Activated CD4-positive, alpha-beta T cell treated with anti-CD3 and anti-CD28 coated beads for 1 hour (primary cell): ENCODE data around the gene SRPK1.

Source experiments
- DNase-seq: peaks from one replicate; pipeline ENCODE4 v3.0.0-alpha.2; 2020

Gene SRPK1

DNA sequence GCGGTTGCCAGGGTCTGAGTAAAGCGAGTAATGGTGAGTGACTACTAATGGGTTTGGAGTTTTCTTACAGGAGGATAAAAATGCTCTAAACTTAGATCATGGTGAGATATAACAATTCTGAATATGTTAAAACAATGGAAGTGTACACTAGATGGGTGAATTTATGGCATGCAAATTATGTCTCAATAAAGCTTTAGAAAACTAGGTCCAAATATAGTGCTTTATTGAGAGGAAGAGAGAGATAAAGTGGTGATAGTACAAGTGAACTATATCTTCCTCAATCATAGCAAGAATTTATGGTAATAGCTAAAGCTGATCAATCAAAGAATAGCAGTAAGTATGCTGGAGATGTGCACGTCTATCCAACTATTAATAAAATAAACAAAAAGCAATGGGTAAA lies 23.9 kb downstream of the SRPK1 start:
- no peak for DNase-seq

DNA sequence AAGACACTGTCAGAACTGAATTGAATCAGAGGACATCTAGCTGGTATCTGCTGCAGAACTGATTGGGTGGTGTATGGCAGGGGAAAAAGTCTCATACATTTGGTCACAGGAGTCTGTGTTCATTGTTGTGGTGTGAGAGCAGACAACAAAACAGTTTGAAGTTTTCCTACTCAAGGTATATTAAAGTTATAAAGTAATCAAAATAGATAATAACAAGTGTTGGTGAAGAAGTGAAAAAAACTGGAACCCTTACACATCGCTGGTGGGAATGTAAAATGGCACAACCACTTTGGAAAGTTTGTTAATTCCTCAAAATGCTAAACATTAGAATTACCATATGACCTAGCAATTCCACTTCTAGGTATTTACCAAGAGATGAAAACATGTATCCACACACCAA lies 24.7 kb downstream of the SRPK1 start:
- DNase-seq, result no peak

DNA sequence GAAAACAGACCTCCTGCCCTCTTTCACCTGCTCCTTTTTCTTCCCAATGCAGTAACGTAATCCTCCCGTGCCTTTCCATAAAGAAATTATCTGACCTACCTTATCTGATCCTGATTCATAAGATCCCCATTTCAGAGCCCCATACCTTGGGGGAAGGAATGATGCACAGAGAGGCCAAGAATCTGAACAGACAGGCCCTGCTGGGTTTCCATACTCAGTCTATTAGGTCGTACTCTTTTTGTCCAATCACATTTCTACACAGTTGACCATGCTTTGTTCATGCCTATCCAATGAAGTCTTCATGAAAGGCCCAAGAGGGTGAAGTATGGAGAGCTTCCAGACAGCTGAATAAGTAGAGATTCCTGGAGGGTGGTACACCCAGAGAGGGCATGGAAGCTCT lies 25.3 kb downstream of the SRPK1 start:
- DNase-seq, result no peak

DNA sequence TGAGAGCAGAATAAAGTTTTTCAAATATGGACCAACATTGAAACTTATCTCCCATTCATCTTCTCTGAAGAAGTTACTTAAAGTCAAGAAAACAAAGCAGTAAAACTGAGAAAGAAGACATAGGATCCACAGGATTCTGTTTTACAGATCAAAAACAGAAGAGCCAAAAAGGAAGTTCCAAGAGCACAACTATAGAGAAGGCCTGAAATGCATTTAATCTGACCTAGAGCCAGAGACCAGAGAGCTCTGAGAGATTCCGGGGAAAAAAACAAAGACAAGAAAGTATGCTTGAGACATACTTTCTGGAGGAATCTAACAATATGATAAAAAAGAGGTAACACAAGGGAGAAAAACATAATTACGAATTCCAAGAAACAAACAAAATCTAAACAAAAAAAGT lies 26.1 kb downstream of the SRPK1 start:
- DNase-seq, result no peak

DNA sequence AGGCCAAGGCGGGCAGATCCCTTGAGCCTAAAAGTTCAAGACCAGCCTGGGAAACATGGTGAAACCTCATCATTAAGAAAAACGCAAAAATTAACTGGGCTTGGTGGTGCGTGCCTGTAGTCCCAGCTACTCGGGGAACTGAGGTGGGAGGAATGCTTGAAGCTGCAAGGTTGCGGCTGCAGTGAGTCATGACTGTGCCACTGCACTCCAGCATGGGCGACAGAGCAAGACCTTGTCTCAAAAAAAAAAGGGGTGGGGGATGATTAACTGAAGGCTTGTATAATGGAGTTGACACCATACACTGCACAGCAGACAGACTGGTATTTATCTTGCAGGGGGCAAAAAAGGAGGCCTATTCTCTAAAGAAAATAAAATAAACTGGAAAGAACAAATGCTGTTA lies 27.7 kb downstream of the SRPK1 start:
- DNase-seq, result no peak

DNA sequence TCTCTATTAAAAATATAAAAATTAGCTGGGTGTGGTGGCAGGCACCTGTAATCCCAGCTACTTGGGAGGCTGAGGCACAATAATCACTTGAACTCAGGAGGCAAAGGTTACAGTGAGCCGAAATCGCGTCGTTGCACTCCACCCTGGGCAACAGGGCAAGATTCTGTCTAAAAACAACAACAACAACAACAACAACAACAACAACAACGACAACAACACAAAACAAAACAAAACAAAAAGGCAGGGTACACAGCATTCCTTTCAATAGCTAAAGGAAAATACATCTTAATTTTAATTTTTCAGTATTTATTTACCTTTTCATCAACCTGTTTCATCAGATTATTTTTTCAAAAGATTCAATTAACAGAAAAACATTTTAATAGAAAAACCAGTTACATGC lies 28.4 kb downstream of the SRPK1 start:
- DNase-seq, result no peak

DNA sequence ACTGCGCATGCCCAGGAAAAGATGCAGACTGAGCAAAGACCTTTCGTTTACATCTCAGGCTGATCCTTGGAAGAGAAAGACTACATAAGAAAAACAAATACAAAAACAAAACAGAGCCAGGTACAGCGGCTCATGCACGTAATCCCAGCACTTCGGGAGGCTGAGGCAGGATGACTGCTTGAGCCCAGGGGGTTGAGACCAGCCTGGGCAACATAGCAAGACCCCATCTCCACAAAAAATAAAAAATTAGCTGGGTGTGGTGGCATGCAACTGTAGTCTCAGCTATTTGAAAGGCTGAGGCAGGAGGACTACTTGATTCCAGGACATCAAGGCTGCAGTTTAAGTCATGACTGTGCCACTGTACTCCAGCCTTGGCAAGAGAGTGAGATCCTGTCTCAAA lies 41.7 kb downstream of the SRPK1 start:
- no peak for DNase-seq

DNA sequence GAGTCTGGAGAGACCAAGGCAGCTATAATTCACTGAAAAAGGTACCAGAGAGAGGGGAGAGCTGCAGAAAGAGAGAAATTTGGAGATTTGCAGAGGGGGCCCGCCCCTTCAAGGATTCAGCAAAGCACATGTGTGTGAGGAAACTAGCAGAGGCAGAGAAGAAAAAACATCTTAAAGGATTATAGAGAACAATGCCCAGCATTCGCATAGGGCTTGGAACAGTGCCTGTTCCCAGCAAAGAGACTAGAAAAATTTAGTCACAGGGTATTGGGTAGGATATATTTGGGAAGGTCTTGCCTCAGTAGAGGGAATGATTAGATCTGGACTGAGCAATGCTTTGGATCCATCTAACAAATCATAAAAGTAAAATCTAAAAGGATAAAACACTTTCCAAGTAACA lies 44.0 kb downstream of the SRPK1 start:
- no peak for DNase-seq

DNA sequence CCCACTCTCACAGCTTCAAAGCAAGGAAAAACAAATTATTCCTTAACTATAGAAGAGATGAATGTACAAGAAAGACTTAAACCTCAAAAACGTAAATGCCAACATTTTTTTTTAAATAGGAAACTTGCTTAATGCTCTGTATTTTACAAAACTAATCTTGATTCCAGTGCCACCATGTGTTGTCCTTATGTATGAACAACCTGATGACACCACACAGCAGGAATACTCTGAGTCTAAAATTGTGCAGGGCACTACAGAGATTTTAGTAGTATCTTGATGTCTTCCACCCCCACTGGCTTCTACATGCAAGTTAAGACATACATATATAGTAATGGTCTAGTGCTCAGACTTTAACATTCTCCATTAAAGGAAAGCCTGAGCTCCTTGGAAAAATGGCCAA lies 46.2 kb downstream of the SRPK1 start:
- DNase-seq, result no peak

DNA sequence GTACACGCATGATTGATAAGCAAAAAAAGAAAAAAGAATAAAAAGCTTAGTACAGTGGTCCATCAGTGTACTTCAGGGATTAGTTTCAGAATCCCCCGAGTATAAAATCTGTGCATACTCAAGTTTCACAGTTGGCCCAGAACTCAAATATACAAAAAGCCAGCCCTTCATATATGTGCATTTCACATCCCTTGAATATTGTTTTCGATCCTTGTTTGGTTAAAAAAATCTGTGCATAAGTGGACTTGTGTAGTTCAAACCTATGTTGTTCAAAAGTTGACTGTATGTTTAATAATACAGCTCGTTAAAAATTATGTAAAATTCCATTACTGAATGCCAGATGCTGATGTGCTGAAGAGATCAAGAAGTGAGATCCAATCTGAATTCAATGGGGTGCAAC lies 61.5 kb downstream of the SRPK1 start:
- DNase-seq, result no peak

DNA sequence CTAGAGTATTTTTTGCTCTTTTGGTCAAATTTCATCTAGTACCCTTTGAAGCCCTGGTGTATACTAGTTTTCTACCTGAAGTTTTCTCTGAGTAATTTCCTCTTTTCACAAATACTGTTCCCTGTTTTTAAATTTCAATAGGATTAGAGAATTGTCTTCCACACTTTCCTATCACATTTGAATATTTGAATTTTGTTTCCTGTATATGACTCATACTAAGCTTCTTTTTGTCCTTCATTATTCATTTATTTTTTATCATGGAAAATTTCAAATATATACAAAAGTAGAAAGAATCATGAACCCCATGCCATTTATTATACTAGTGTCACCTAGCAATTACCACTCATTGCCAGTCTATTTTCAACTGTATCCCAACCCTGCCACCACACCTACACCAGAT lies 63.0 kb downstream of the SRPK1 start:
- DNase-seq, result no peak

DNA sequence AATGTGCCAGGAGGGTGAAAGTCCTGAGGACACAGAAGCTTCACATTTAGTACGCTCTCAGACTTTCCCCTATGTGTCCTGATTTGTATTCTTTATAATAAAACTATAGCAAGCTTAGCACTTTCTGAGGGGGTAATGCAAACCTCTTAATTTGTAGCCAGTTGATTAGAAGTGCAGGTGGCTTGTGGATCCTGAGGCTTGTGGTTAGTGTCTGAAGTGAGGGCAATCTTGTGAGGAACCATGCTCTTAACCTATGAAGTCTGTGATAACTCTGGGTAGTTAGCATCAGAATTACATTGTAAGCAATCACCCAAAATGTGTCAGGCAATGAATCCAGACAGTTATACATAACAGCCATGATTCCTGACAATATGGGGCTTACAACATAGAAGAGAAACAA lies 64.6 kb downstream of the SRPK1 start:
- DNase-seq, result no peak

DNA sequence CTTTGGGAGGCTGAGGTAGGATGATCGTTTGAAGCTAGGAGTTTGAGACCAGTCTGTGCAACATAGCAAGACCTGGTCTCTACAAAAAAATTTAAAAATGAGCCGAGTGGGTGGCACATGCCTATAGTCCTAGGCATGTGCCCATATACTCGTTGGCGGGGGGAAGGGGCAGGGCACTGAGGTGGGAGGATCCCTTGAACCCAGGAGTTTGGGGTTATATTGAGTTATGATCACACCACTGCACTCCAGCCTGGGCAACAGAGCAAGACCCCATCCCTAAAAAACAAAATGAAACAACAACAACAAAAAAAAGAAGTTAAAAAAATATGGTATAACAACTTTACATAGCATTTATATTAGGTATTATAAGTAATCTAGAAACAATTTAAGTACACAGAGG lies 67.9 kb downstream of the SRPK1 start:
- DNase-seq, result no peak

DNA sequence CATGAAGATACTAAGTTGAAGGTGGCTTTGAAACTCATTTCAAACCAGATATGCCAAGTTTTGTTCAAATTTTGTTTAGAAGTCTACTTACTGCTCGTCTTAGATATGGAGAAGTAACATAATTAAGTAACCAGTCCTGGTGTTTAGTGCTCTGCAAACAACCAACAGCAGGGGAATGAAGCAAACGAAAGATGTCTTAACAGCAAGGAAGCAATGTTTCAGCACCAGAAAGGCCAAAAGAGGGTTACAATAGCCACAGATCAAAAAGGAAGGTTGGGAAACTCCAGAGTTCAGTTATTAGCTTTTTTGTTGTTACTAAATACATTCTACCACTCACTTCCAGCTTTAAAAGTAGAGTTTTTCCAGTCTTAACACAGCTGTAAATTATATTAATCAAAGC lies 70.7 kb downstream of the SRPK1 start:
- DNase-seq, result no peak

DNA sequence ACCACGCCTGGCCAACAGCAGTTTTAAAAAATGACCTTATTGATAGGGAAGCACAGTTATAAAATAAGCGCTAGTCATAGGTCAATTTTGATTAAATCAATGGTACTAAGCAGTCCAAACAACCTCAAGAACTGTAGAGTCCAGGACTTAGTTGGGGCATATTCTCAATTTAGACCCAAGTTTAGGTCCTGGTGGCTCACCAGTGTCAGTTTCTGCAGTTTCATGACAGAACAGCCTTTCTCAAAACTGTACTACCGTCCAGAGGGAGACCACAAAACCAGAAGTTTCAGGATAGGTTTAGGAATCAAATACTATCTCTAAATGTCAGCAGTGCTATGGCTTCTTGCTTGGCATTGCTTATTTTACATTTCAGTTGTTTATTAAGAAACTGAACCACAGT lies 76.6 kb downstream of the SRPK1 start:
- no peak for DNase-seq

DNA sequence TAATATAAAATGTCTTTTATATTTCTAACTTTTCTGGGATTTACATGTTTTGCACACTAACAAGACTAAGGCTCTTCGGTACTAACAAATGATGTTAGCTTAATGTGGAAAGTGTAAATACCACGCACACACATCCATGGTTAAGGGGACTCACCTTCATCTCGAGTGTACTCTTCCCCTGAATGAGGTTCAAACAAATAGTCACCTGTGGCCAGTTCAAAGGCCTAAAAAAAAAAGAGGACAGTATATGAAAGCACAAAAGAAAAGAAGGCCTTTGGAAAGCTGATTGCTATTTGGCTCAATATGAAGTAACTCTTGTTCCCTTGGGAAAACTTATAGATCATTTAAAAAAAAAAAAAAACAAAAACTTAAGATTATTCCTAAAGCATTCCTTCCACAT lies 78.5 kb downstream of the SRPK1 start:
- DNase-seq, result no peak

DNA sequence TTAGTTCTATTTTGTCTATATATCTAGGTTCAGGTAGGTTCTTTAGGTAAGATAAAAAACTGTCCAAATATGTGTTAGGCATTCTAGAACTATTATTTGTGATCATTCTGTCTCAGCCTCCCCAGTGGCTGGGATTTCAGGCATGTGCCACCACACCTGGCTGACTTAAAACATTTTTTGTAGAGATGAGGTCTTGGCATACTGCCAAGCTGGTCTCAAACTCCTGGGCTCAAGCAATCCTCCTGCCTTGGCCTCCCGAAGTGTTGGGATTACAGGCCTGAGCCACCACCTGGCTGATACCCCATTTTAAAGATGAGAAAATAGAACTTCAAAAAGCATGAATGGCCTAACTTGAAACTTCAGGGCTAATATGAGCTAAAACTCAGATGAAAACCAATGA lies 81.9 kb downstream of the SRPK1 start:
- no peak for DNase-seq

DNA sequence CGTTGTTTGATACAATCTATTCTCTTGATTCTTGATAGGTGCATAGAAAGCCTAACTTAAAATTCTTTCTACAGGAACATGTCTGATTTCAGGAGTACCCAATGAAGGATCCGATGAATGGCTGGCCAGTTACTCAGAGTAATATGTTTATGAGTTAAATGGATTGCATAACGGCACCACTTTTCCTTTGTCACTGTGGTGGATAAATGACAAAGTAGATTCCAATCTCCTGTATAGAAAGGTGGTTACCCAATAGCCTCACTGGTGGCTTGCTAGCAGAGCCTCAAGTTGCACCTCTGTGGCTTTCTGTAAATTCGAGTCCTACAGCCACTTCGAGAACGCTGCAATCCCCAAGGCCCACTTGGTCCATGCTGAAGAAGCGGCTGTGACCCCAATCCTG lies 87.4 kb downstream of the SRPK1 start:
- DNase-seq, result no peak

DNA sequence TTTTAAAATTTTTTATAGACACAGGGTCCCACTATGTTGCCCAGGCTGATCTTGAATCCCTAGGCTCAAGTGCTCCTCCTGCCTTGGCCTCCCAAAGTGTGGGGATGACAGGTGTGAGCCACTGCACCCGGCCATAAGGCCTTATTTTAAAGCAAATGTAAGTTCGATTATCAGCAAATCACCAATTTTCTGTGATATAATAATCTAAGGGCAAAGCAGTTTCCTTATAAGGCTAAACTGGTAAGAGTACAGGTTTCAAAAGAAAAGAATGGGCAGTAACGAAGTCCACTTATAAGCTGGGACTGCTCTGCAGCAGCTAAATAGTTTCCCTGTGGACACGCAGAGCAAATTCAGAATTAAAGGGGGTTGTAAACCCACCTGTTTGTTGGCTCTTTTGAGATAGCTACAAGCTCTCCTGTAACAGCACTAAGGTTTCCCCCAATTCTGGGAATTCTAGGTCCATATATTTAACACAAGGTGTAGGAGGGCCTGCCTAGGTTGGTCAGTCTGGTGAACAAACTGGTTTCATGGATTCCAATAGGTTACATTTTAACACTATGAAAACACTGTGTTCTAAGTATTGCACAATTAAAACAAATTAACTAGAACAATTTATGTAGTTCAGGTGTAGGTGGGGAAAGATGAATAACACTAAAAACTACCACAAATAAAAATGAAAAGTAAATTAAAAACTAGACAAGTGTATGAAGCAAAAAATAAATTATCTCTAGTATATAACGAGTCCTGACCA lies 89.5 kb downstream of the SRPK1 start:
- no peak for DNase-seq

DNA sequence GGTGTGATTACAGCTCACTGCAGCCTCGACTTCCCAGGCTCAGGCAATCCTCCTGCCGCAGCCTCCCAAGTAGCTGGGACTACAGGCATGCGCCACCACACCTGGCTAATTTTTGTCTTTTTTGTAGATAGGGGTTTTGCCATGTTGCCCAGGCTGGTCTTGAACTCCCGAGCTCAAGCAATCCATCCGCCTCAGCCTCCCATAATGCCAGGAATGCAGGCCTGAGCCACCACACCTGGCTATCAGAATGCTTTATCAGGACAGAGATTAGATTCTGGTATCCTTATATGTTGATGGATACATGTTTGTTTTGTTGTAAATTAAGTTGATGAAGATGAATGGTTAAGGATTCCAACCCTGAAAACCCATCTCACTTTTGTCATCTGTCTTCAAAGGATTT lies 91.6 kb downstream of the SRPK1 start:
- no peak for DNase-seq

DNA sequence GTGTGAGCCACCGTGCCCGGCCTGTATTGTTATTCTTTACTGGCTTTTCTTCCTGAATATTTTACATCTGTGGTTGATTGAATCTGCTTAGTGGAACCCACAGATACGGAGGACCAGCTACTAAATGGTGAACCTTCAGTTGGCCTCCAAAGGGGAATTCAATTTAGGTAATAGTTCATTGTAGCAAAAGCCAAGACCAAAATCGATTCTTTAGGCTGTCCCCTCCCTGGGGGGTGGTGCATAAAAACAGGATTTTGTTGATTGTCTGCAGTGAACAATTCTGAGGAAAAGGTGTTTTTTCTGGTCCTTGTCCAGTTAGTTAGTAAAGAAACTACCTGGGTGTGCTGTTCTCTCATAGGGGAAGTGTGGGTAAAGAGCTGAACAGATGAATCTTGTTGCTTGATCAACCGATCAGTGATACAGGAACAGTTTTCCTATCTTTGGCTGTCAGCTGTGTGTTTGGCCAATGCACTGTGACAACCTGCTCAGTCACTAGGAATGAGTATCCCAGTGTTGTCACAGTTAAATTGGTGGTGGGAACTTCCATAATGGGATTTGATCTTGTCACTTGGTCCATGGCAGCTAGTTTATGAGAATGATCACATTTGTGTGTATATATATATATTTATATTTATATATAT lies 96.2 kb downstream of the SRPK1 start:
- DNase-seq, result no peak

DNA sequence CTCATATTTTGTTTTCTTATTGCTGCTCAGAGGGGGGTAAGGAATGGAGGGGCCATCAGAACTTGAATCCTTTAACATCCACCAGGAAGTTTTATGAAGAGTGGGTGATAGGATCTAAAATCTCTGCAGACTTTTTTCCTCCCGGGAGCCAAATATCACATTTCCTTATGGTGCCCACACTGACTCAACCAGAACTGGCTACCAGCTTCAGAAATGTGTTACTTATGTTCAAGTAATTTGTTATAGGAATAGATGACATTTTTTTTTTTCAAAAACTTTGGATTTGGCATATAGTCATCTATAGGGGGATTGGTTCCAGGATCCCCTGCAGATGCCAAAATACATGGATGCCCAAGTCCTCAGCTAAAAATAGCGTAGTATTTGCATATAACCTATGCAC lies 97.3 kb downstream of the SRPK1 start:
- no peak for DNase-seq

DNA sequence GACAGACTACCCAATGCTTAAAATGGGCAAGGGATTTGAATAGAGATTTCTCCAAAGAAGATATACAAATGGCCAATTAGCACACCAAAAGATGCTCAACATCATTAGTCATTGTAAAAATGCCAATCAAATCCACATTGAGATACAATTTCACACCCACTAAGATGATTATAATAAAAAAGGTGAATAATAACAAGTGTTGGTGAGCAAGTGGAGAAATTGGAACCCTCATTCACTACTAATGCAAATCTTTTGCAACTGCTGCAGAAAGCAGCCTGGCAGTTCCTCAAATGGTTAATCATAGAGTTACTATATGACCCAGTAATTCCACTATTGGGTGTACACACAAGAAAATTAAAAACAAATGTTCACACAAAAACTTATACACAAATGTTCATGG lies 103.4 kb downstream of the SRPK1 start:
- DNase-seq, result no peak

DNA sequence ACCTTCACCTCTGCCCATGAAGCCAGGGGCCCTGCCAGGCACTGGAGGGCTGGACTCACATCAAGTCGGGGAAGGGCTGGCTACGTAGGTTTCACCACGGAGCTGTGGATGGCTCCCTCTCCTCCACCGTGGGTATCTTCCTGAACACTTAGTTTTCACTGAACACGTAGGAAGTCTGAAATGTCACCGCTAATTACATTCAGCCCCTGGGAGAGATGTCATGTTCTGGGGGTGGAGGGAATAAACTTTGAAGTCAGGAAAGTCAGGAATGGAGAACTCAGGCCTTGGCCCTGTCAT lies 109.3 kb downstream of the SRPK1 start:
- no peak for DNase-seq

DNA sequence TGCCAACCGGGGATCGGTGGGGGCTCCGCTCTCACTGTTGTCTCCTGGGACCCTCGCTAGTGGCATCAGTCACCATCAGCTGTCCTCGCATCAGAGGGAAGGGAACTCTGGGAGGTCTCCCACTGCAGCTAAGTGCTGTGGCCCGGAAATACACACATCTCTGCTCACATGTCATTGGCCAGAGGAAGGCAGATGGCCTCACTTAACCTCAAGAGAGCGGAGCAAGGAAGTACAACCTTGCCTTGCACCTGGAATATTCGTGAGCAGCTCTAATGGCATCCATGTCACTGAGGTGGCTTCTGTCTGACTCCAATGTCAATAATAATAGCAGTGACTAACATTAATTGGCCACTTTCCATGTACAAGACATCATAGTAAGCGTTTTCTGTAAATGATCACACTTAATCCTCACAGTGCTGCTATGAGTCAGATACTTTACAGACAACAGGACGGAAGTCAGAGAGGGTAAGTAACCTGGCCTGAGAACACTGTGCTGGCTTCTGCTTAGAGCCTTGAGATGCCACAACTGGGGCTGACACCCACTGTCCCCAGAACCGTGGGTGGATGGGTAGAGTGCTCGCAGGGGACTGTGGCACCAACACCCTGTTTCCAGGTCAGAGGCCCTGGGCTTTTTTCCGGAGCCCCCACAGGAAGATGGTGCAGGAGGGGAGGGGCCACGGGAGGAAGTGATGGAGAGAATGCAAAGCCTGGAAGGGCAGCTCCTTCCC lies 109.8 kb downstream of the SRPK1 start:
- no peak for DNase-seq
